ENCODE data around the gene AFF3.

The AFF3 gene

DNA sequence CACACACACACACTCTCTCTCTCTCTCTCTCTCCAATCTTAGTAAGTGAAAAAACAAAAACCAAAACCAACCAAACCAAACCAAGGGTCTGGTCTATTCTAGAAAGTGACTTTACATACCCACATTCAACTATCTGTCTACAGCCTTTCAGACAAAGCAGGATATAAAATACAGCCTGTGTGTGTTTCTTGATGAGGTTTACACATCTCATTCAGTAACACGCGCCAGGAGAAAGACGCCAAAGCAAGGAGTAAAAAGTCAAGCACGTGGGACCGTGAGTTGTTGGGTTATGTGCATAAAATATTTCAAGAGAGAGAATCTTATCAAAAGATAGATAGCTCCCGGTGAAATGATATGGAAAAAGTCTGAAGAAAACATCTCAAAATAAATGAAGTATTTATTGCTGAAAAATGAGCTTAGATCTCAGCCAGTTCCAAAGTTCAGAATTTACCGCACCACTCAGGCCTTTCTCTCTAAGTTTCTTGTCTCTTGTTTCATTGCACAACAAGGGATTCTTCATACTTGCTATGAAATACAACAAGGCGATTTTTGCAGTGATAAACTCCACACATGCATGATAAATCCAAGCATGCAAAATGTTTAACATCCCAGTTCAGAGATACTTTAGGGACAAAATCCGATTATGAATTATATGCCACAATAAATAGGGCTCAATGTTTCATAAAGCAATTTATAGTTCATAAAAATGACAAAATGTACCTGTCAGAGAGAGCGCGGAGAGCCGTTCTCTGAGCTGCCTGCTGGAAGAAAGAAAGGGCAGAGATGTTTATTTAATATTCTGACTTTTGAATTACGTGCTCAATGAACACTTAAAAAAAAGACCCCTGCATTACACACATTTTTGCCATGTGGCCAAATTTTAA lies 493.2 kb downstream of the AFF3 start:
- no peak for DNase-seq

DNA sequence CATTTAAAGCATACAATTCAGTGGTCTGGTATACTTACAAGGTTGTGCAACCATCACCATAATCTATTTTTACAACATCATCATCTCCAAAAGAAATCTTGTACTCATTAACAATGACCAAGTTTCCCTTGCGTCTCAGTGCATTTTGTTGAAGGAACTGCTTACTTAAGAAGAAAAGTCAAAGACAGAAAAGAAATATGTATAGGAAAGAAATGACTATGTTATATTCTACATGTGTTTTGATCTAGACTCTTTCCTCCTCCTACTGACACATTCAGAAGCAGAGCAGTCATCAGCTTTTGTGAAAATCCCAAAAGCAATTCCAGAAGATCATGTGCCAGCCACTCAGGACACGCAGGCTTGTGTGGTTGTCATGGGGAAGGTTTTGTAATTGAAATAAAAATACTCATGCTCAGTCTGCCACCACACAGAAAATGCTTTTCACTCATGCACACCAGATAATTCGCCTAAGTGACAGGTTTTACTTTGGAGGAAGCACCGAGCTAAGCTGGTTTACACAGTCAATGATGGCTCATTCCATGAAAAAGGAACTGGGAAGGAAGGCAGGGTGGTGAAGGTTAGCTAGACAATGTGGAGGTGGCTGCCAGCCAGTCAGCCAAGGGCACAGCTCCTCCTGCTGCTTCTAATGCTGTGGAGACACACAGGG lies 494.1 kb downstream of the AFF3 start:
- DNase-seq, result no peak

- no peak for DNase-seq
Measured at GRCh38 chr2:99645960-99646359, 496.4 kb downstream of the AFF3 start.

- DNase-seq, result no peak
Measured at GRCh38 chr2:99644419-99644787, 498.0 kb downstream of the AFF3 start.

GRCh38 chr2:99643787-99644418 lies 498.5 kb downstream of the AFF3 start:
- no peak for DNase-seq

- DNase-seq, result no peak
Measured at GRCh38 chr2:99641999-99642398, 500.4 kb downstream of the AFF3 start.

GRCh38 chr2:99640635-99641151 lies 501.7 kb downstream of the AFF3 start:
- DNase-seq, result no peak

DNA sequence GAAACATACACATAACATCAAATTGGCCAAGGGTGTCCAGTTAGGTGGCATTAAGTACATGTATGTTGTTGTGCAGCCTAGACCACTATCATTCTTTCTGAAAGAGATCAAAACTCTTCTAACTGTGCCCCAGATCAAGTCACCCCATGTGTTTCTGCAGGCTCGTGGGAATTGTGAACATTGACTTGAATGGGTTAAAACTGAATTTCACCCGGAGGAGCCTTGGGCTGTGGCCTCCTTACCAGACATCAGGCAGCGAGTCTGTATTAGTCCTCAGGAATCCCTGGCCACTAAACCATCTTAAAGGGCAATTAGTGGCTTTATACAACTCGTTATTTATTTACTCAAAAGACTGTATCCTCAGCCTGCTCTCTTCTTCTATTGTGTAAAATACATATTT lies 503.6 kb downstream of the AFF3 start:
- DNase-seq, result no peak

DNA sequence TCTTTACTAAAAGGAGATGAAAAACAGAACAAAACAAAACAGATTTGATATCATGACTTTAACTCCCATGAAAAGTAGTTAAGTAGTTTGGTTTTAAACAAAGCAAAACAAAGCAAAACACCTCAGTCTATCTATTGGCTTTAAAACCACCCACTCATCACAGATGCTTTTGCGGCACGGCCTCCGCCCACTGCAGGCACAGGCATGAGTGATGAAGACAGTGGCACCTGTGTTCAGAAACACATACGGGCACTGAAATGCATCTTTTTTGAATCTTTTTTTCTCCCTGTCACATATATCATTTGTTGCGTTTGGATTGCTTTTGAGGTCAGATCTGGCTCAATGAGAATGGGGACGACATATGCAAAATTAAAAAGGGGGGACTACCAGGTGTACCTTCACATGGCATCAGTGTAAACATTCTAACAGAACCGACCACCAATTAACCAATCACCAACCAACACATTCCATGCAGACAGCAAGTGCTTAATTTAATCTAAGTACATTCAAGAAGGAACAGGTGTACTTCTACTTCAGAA lies 505.2 kb downstream of the AFF3 start:
- DNase-seq, result no peak

DNA sequence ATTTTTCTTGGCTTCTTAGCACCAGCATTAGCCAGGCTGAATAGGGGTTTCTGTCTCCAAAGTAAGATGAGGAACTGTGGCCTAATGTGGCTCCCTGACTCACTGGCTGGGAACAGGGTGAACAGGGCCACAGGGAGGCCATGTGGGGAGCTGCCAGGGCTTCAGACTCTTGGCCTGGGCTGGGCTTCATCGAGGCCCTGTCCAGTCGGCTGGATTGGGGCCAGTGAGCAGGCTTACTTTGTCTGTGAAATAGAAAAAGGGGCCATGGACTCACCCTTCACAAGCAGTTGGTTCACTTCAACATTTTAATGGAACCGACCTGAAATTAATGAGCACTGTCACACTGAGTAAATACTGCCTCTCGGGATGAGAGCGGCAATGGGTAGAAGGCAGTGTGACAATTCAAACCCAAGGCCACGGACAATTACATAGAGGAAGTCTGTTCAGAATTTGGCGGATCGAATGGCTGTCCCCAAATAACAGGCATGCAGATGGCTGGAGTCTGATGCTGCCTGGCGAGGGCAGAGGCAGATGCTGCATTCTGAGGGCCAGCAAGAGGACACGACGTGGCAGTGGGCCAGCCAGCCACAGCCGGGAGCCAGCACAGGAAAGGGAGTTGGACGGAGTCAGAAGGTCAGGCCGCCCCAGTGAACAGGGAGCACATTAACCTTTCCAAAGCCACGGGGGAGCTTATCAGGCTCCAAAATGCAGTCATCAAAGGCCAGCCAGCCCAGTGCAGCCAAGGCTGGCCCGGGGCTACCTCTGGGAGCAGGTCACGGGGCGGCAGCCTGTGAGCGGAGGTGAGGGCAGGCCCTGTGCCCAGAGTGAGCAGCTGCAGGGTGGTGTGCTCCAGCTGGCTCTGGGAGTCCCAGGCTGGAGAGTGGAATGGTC lies 506.0 kb downstream of the AFF3 start:
- DNase-seq, result no peak

DNA sequence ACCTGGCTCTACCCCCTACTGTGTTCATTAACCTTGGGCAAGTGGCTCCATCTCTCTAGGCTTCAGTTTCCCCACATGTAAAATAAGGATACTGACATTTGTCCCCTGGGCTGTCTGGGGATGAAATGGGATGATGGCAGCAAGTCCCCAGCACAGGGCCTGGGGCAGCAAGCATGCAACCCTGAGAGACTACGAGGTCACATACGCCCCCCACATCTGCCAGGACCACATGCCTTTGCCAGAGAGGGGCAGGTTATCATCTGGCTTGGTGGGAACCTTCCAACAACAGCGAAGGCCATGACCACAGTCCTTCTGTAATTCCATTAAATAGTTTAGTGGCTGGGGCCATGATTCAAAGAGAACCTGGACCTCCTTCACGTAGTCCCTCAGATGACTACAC lies 506.7 kb downstream of the AFF3 start:
- no peak for DNase-seq

DNA sequence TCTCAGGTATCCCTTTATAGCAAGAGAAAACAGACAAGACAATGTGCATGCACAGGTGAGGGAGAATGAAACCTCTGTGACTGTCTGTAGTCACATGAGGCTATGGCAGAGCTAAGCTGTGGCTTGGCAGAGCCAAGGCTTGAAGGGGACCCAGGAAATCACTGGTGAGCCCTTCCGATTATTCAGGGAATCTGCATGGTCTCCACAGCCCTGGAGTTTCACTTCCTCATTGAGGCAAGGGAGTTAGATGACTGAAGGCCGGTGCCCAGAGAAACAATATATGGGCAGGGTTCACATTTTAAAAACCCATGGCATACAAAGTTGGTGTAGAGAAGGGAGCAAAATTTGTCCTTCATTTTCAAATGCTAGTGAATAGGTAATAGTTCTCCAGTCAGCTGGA lies 508.2 kb downstream of the AFF3 start:
- DNase-seq, result no peak

GRCh38 chr2:99631700-99632099 lies 510.7 kb downstream of the AFF3 start:
- DNase-seq, result no peak

DNA sequence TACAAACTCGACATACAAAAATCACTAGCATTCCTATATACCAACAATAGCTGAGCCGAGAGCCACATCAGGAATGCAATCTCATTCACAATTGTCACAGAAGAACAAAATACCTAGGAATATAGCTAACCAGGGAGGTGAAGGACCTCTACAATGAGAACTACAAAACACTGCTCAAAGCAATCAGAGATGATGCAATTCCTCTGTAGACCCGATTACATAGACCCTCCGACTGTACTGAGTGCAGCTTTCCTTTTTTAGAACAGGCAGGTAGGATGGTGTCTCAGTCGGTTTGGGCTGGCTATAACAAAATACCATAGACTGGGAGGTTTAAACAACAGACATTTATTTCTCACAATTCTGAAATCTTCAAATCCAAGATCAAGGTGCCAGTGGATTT lies 513.1 kb downstream of the AFF3 start:
- no peak for DNase-seq

- DNase-seq, result no peak
Measured at GRCh38 chr2:99626158-99626557, 516.2 kb downstream of the AFF3 start.

GRCh38 chr2:99624677-99625076 lies 517.7 kb downstream of the AFF3 start:
- peak; percentile 23 for DNase-seq

DNA sequence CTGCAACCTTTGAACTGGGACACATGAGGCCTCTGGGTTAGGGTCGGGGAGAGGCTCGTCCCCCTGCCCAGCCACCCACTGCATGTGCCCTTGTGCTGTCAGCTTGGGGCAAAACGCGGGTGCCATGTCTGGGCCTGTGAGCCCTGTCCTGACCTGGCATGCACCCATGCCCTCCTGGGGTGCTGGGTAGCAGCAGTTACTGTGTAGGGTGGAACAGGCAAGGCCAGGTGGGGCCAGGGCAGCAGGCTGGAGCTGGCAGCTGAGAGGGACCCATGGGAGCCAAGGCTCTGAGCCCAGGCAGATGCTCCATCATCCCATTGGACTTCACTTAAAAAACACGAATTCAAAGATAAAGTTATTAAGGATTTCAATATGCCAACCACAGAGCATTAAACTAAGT lies 518.8 kb downstream of the AFF3 start:
- DNase-seq, result no peak

- DNase-seq, result no peak
Measured at GRCh38 chr2:99623035-99623434, 519.4 kb downstream of the AFF3 start.

- no peak for DNase-seq
Measured at GRCh38 chr2:99622534-99622933, 519.9 kb downstream of the AFF3 start.

GRCh38 chr2:99621774-99622173 lies 520.6 kb downstream of the AFF3 start:
- no peak for DNase-seq

DNA sequence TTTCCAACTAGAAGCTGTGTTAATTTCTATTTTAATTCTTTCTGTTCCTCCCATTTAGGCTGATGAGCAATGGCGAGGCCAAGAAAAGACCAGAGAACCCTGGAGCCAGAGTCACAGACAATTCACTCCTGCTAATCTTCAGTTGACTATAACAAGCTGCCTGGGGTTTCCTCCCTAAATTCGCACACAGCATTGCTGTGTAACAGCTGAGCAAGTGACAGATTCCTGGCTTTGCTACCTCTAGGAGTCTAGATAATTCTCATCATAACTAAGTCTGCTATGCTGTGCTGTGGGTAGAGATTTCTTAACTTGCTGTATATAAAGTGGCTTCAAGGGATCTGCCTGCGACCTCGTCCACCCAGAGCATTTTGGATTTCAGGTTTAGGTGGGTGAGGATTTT lies 521.3 kb downstream of the AFF3 start:
- DNase-seq, result no peak

DNA sequence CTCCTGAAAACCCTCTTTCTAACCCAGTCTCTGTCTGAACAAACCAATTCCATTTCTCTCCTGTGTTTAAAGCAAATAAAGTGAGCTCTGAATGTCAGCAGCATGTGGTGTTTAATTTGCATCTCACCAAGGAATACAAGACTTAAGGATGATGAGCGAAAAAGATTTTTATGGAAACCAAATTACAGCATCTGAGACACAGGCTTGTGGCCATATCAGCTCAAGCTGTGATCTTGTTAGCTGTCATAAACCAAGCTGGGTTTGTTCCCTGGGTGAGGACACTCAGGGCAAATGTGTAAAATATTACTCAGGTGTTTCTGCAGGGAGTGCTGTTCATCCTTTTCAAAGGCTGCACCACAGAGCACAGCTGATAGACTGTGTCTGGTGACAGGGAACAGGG lies 523.2 kb downstream of the AFF3 start:
- no peak for DNase-seq

All from NCI-H1105 treated with DMSO at 0.1 percent for 48 hours (cell line).